Uterus (tissue), 4 donors: ENCODE data around the gene EMX2. TPM values are rescaled to one million over a fixed set of nuclear protein-coding genes. Genes with fewer than 3 reads are reported as not detected.

Source experiments
- DNase-seq, 2 donors: peaks; one replicate each; pipeline ENCODE4 v3.0.0-alpha.2; 2019 to 2020
- H3K27ac ChIP-seq, 2 donors: fragments of 200-600 bp; sonication (generic); 1 replicate in 1 of 2; 2 replicates in 1 of 2; pipeline ENCODE4 v1.5.1; 2016 to 2018
- H3K27me3 ChIP-seq, 2 donors: fragments of 200-600 bp; sonication (generic); one replicate each; pipeline ENCODE4 v1.5.1; 2018 to 2019; ENCODE audit warnings: control low read depth in 1 of 2
- H3K36me3 ChIP-seq, 2 donors: fragments of 200-600 bp; sonication (generic); one replicate each; pipeline ENCODE4 v1.5.1; 2019; ENCODE audit warnings: control low read depth in 1 of 2
- H3K4me1 ChIP-seq, 2 donors: fragments of 200-600 bp; sonication (generic); one replicate each; pipeline ENCODE4 v1.5.1; 2018 to 2019; ENCODE audit warnings: control low read depth in 1 of 2
- H3K4me3 ChIP-seq, 2 donors: fragments of 200-600 bp; sonication (generic); 1 replicate in 1 of 2; 2 replicates in 1 of 2; pipeline ENCODE4 v1.5.1; 2018 to 2019; ENCODE audit warnings: mild to moderate bottlenecking in 1 of 2
- H3K9me3 ChIP-seq, 2 donors: fragments of 200-600 bp; sonication (generic); one replicate each; pipeline ENCODE4 v1.5.1; 2019; ENCODE audit warnings: control low read depth in 1 of 2
- CTCF ChIP-seq, 4 experiments: fragments of 200-600 bp in 2 of 4; fragments of 450-650 bp in 2 of 4; sonication (generic) in 2 of 4; IDR thresholded peaks; one replicate each; pipeline ENCODE4 v1.5.1; 2016 to 2019; ENCODE audit warnings: antibody characterized with exemption in 4 of 4, mild to moderate bottlenecking in 2 of 4, moderate library complexity in 1 of 4
- POLR2A ChIP-seq, 2 donors: fragments of 450-650 bp; IDR thresholded peaks; one replicate each; pipeline ENCODE4 v1.6.1; 2016; ENCODE audit warnings: antibody characterized with exemption in 2 of 2, mild to moderate bottlenecking in 1 of 2, moderate library complexity in 1 of 2
- intact Hi-C: fragments of 100-400 bp; cut with DNase I; formaldehyde crosslinking; loops from one replicate; pipeline ENCODE4 v1.15.1; 2023; ENCODE audit warnings: low total_unique reads
- total RNA-seq, 4 donors: library from RNA; depleted of rRNA in 3 of 4; stranded (reverse); fragments of >200 nt in 3 of 4; gene quantifications; one replicate each; pipeline versions ENCODE4 v1.1.0 to v1.2.4, GENCODE V29; 2014 to 2023
- donor health status: DM: yes; HTN: yes; CAD: no.

The EMX2 gene
- total RNA-seq, 4 donors from 2014 or later = 6.7 to 154 (median 17.1) TPM

- no peaks in the 10 kb centered on the region for H3K27me3 ChIP-seq
- peaks cover 0 to 8% of the 10 kb centered on the region in 2 donors for H3K4me1 ChIP-seq
- no peak overlapping the region for H3K4me3 ChIP-seq
- no peaks in the 10 kb centered on the region for H3K36me3 ChIP-seq
- intact Hi-C loops = no loop called here
- TF ChIP-seq CTCF (IDR thresholded peaks at IDR 0.05) (no peak), POLR2A (IDR thresholded peaks at IDR 0.05) (no peak)
- no peak overlapping the region for H3K27ac ChIP-seq
- H3K9me3 ChIP-seq = no peaks in the 10 kb centered on the region
- DNase-seq = no peak
These were observed 13.8 kb downstream of the EMX2 start for GRCh38 chr10:117556356-117556755.

- Histone ChIP-seq H3K36me3 (no peaks in the 10 kb centered on the region), H3K27ac (no peak overlapping the region), H3K9me3 (no peaks in the 10 kb centered on the region), H3K4me1 (no peaks in the 10 kb centered on the region), H3K4me3 (no peak overlapping the region), H3K27me3 (no peaks in the 10 kb centered on the region)
- TF ChIP-seq POLR2A (IDR thresholded peaks at IDR 0.05) = no peak
- TF ChIP-seq CTCF (IDR thresholded peaks at IDR 0.05) = no peak
- intact Hi-C loops = no loop called here
- DNase-seq = no peak
These were observed 17.2 kb downstream of the EMX2 start for GRCh38 chr10:117559712-117560111.

GRCh38 chr10:117560942-117561341 lies 18.4 kb downstream of the EMX2 start:
- Histone ChIP-seq H3K9me3 (no peaks in the 10 kb centered on the region), H3K4me1 (no peaks in the 10 kb centered on the region), H3K27ac (no peak overlapping the region), H3K27me3 (no peaks in the 10 kb centered on the region), H3K36me3 (no peaks in the 10 kb centered on the region), H3K4me3 (no peak overlapping the region)
- no peak for DNase-seq
- TF ChIP-seq POLR2A (IDR thresholded peaks at IDR 0.05) (no peak), CTCF (IDR thresholded peaks at IDR 0.05) (no peak)
- intact Hi-C loops = no loop called here

GRCh38 chr10:117562220-117562619 lies 19.7 kb downstream of the EMX2 start:
- H3K4me3 ChIP-seq = no peak overlapping the region
- no peak overlapping the region for H3K27ac ChIP-seq
- H3K9me3 ChIP-seq = no peaks in the 10 kb centered on the region
- intact Hi-C loops = no loop called here
- H3K27me3 ChIP-seq = no peaks in the 10 kb centered on the region
- DNase-seq = no peak
- TF ChIP-seq CTCF (IDR thresholded peaks at IDR 0.05) (no peak), POLR2A (IDR thresholded peaks at IDR 0.05) (no peak)
- H3K36me3 ChIP-seq = no peaks in the 10 kb centered on the region
- H3K4me1 ChIP-seq = no peaks in the 10 kb centered on the region

GRCh38 chr10:117562896-117563737 lies 20.6 kb downstream of the EMX2 start:
- intact Hi-C loops = no loop called here
- Histone ChIP-seq H3K36me3 (no peaks in the 10 kb centered on the region), H3K9me3 (no peaks in the 10 kb centered on the region), H3K4me1 (no peaks in the 10 kb centered on the region), H3K27ac (no peak overlapping the region), H3K4me3 (no peak overlapping the region), H3K27me3 (no peaks in the 10 kb centered on the region)
- no peak for DNase-seq
- TF ChIP-seq CTCF (IDR thresholded peaks at IDR 0.05) = no peak
